ENCODE data around the gene MYOZ2. TPM values are rescaled to one million over a fixed set of nuclear protein-coding genes. Genes with fewer than 3 reads are reported as not detected.
A peak's percentile ranks its signal among the peaks of the same experiment; 100 is the strongest.

MYOZ2 gene
- total and polyA plus RNA-seq, 2 of the 13 experiments (the other 11 are each of a cell fraction or from before 2014, with no cell fraction given) = 0.03 TPM; not detected in 1

DNA sequence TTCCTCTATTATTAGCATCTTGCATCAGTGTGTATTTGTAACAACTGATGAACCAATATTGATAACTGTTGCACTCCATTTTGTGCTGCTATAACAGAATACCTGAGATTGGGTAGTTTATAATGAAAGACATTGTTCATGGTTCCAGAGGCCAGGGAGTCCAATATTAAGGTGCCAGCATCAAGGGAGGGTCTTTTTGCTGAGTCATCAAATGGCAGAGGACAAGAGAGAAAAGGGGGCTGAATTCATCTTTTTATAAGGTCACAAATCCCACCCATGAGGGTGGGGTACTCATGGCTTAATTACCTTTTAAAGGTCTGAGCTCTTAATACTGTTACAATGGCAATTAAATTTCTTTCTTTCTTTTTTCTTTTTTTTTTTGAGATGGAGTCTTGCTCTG lies 7.2 kb downstream of the MYOZ2 start (continued):
- TF ChIP-seq, protein P1, sequence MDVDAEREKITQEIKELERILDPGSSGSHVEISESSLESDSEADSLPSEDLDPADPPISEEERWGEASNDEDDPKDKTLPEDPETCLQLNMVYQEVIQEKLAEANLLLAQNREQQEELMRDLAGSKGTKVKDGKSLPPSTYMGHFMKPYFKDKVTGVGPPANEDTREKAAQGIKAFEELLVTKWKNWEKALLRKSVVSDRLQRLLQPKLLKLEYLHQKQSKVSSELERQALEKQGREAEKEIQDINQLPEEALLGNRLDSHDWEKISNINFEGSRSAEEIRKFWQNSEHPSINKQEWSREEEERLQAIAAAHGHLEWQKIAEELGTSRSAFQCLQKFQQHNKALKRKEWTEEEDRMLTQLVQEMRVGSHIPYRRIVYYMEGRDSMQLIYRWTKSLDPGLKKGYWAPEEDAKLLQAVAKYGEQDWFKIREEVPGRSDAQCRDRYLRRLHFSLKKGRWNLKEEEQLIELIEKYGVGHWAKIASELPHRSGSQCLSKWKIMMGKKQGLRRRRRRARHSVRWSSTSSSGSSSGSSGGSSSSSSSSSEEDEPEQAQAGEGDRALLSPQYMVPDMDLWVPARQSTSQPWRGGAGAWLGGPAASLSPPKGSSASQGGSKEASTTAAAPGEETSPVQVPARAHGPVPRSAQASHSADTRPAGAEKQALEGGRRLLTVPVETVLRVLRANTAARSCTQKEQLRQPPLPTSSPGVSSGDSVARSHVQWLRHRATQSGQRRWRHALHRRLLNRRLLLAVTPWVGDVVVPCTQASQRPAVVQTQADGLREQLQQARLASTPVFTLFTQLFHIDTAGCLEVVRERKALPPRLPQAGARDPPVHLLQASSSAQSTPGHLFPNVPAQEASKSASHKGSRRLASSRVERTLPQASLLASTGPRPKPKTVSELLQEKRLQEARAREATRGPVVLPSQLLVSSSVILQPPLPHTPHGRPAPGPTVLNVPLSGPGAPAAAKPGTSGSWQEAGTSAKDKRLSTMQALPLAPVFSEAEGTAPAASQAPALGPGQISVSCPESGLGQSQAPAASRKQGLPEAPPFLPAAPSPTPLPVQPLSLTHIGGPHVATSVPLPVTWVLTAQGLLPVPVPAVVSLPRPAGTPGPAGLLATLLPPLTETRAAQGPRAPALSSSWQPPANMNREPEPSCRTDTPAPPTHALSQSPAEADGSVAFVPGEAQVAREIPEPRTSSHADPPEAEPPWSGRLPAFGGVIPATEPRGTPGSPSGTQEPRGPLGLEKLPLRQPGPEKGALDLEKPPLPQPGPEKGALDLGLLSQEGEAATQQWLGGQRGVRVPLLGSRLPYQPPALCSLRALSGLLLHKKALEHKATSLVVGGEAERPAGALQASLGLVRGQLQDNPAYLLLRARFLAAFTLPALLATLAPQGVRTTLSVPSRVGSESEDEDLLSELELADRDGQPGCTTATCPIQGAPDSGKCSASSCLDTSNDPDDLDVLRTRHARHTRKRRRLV (CRISPR knock-in tag; IDR thresholded peaks at IDR 0.05) = no peak
- TF ChIP-seq TBL1XR1 (IDR thresholded peaks at IDR 0.05; ENCODE audit: borderline replicate concordance, low read length, partially characterized antibody) (no peak), ESRRA (CRISPR knock-in tag; IDR thresholded peaks at IDR 0.05; ENCODE audit: low read depth) (no peak), SMAD1 (CRISPR knock-in tag; IDR thresholded peaks at IDR 0.05; ENCODE audit: borderline replicate concordance, low read depth) (no peak), ZBTB20 (CRISPR knock-in tag; IDR thresholded peaks at IDR 0.05; ENCODE audit: borderline replicate concordance, low read depth) (no peak), NFE2L2 (IDR thresholded peaks at IDR 0.05; ENCODE audit: low read length) (peak; percentile 73), HOXA7 (CRISPR knock-in tag; IDR thresholded peaks at IDR 0.05) (no peak), SIX1 (CRISPR knock-in tag; IDR thresholded peaks at IDR 0.05; ENCODE audit: borderline replicate concordance) (no peak), MAFF (IDR thresholded peaks at IDR 0.05; ENCODE audit: low read depth, low read length) (peak; percentile 99), HOXA5 (CRISPR knock-in tag; IDR thresholded peaks at IDR 0.05) (no peak), ZNF468 (CRISPR knock-in tag; IDR thresholded peaks at IDR 0.05) (no peak), CCDC6 (CRISPR knock-in tag; IDR thresholded peaks at IDR 0.05) (no peak), ZNF562 (CRISPR knock-in tag; IDR thresholded peaks at IDR 0.05; ENCODE audit: borderline replicate concordance) (no peak)
- TF ChIP-seq, protein P2, sequence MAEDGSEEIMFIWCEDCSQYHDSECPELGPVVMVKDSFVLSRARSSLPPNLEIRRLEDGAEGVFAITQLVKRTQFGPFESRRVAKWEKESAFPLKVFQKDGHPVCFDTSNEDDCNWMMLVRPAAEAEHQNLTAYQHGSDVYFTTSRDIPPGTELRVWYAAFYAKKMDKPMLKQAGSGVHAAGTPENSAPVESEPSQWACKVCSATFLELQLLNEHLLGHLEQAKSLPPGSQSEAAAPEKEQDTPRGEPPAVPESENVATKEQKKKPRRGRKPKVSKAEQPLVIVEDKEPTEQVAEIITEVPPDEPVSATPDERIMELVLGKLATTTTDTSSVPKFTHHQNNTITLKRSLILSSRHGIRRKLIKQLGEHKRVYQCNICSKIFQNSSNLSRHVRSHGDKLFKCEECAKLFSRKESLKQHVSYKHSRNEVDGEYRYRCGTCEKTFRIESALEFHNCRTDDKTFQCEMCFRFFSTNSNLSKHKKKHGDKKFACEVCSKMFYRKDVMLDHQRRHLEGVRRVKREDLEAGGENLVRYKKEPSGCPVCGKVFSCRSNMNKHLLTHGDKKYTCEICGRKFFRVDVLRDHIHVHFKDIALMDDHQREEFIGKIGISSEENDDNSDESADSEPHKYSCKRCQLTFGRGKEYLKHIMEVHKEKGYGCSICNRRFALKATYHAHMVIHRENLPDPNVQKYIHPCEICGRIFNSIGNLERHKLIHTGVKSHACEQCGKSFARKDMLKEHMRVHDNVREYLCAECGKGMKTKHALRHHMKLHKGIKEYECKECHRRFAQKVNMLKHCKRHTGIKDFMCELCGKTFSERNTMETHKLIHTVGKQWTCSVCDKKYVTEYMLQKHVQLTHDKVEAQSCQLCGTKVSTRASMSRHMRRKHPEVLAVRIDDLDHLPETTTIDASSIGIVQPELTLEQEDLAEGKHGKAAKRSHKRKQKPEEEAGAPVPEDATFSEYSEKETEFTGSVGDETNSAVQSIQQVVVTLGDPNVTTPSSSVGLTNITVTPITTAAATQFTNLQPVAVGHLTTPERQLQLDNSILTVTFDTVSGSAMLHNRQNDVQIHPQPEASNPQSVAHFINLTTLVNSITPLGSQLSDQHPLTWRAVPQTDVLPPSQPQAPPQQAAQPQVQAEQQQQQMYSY (CRISPR knock-in tag; IDR thresholded peaks at IDR 0.05) = no peak
- TF ChIP-seq, protein P3, sequence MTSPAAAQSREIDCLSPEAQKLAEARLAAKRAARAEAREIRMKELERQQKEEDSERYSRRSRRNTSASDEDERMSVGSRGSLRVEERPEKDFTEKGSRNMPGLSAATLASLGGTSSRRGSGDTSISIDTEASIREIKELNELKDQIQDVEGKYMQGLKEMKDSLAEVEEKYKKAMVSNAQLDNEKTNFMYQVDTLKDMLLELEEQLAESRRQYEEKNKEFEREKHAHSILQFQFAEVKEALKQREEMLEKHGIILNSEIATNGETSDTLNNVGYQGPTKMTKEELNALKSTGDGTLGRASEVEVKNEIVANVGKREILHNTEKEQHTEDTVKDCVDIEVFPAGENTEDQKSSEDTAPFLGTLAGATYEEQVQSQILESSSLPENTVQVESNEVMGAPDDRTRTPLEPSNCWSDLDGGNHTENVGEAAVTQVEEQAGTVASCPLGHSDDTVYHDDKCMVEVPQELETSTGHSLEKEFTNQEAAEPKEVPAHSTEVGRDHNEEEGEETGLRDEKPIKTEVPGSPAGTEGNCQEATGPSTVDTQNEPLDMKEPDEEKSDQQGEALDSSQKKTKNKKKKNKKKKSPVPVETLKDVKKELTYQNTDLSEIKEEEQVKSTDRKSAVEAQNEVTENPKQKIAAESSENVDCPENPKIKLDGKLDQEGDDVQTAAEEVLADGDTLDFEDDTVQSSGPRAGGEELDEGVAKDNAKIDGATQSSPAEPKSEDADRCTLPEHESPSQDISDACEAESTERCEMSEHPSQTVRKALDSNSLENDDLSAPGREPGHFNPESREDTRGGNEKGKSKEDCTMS (CRISPR knock-in tag; conservative IDR thresholded peaks at IDR 0.05) = no peak
- TF ChIP-seq, protein P4, sequence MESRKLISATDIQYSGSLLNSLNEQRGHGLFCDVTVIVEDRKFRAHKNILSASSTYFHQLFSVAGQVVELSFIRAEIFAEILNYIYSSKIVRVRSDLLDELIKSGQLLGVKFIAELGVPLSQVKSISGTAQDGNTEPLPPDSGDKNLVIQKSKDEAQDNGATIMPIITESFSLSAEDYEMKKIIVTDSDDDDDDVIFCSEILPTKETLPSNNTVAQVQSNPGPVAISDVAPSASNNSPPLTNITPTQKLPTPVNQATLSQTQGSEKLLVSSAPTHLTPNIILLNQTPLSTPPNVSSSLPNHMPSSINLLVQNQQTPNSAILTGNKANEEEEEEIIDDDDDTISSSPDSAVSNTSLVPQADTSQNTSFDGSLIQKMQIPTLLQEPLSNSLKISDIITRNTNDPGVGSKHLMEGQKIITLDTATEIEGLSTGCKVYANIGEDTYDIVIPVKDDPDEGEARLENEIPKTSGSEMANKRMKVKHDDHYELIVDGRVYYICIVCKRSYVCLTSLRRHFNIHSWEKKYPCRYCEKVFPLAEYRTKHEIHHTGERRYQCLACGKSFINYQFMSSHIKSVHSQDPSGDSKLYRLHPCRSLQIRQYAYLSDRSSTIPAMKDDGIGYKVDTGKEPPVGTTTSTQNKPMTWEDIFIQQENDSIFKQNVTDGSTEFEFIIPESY (CRISPR knock-in tag; IDR thresholded peaks at IDR 0.05) = no peak

Data from HepG2 (cell line).